GM12878 (cell line): ENCODE data around the gene NPAS4. TPM values are rescaled to one million over a fixed set of nuclear protein-coding genes. Genes with fewer than 3 reads are reported as not detected.

ENCODE experiments used
- ATF2 ChIP-seq: IDR thresholded peaks from 2 replicates; pipeline ENCODE4 v1.6.1; 2012; ENCODE audit warnings: low read length, inconsistent platforms
- CEBPB ChIP-seq, 2 experiments: fragments of 150-350 bp in 1 of 2; IDR thresholded peaks; 2 replicates each; pipeline ENCODE4 v1.6.1; 2012 to 2014; ENCODE audit warnings: low read depth in 2 of 2, low read length in 2 of 2, borderline replicate concordance in 1 of 2, inconsistent platforms in 1 of 2
- CHD4 ChIP-seq: fragments of 200-600 bp; sonication (generic); IDR thresholded peaks from 2 replicates; pipeline ENCODE4 v1.6.1; 2016; ENCODE audit warnings: mild to moderate bottlenecking
- CREB1 ChIP-seq: IDR thresholded peaks from 2 replicates; pipeline ENCODE4 v1.6.1; 2012; ENCODE audit warnings: low read depth, mild to moderate bottlenecking, inconsistent platforms
- CTCF ChIP-seq, 3 experiments: IDR thresholded peaks in 2 of 3; conservative IDR thresholded peaks in 1 of 3; 2 replicates each; pipeline ENCODE4 v1.5.1; 2011; ENCODE audit warnings: low read depth in 3 of 3, low read length in 3 of 3, mild to moderate bottlenecking in 3 of 3, control low read depth in 2 of 3, moderate library complexity in 2 of 3, inconsistent platforms in 1 of 3, mixed read lengths in 1 of 3; ENCODE audit not compliant: control insufficient read depth in 2 of 3, insufficient read depth in 1 of 3; ENCODE audit errors: extremely low read depth in 1 of 3
- MEF2A ChIP-seq: IDR thresholded peaks from 2 replicates; pipeline ENCODE4 v1.6.1; 2011; ENCODE audit warnings: low read depth, mild to moderate bottlenecking, low read length, moderate library complexity; ENCODE audit not compliant: insufficient read depth
- MEF2B ChIP-seq: fragments of 450-650 bp; IDR thresholded peaks from 2 replicates; pipeline ENCODE4 v1.6.1; 2018; ENCODE audit warnings: mild to moderate bottlenecking, moderate library complexity; ENCODE audit not compliant: partially characterized antibody, poor library complexity, severe bottlenecking
- MLLT1 ChIP-seq: fragments of 450-650 bp; IDR thresholded peaks from 2 replicates; pipeline ENCODE4 v1.6.1; 2016; ENCODE audit warnings: mild to moderate bottlenecking
- PAX5 ChIP-seq: IDR thresholded peaks from 2 replicates; pipeline ENCODE4 v1.6.1; 2011; ENCODE audit warnings: low read depth, low read length, borderline replicate concordance
- POU2F2 ChIP-seq: IDR thresholded peaks from 3 replicates; pipeline ENCODE4 v1.6.1; 2011; ENCODE audit warnings: low read depth, mild to moderate bottlenecking, low read length, borderline replicate concordance
- REST ChIP-seq: IDR thresholded peaks from 2 replicates; pipeline ENCODE4 v1.6.1; 2012; ENCODE audit warnings: mild to moderate bottlenecking, low read depth, low read length
- YY1 ChIP-seq: IDR thresholded peaks from 2 replicates; pipeline ENCODE4 v1.6.1; 2011; ENCODE audit warnings: low read depth, mild to moderate bottlenecking, low read length
- ZBTB4 ChIP-seq: fragments of 450-650 bp; formaldehyde crosslinking; IDR thresholded peaks from 2 replicates; pipeline ENCODE4 v1.4.0; 2022; ENCODE audit warnings: mild to moderate bottlenecking, moderate library complexity
- ZSCAN29 ChIP-seq: fragments of 450-650 bp; IDR thresholded peaks from 2 replicates; pipeline ENCODE4 v1.6.1; 2017; ENCODE audit warnings: mild to moderate bottlenecking, moderate library complexity
- polyA plus RNA-seq, 11 experiments: library from polyadenylated mRNA; depleted of rRNA in 4 of 11; unstranded in 6 of 11; stranded (reverse) in 5 of 11; fragments of >200 nt; fragmentation: Nextera tagmentation in 4 of 11; fragmentation: Illumina TruSeq in 1 of 11; extraction: Ambion mirVana in 4 of 11; extraction: Trizol in 1 of 11; gene quantifications; 1 replicate in 1 of 11; 2 replicates in 10 of 11; pipeline versions ENCODE4 v1.2.1 to v1.2.3, GENCODE V29; 2011 to 2016; ENCODE audit warnings: inconsistent platforms in 2 of 11, missing spikeins in 2 of 11, low read depth in 1 of 11
- total RNA-seq, 4 experiments: library from RNA; depleted of rRNA in 3 of 4; stranded (reverse); fragments of >200 nt in 3 of 4; fragmentation: Illumina TruSeq in 1 of 4; extraction: Trizol in 1 of 4; gene quantifications; 2 replicates each; pipeline versions ENCODE4 v1.2.1 to v1.2.3, GENCODE V29; 2013 to 2021

NPAS4 gene
- total and polyA plus RNA-seq, 10 of the 15 experiments (the other 5 are each of a cell fraction or from before 2014, with no cell fraction given) = 0.03 to 0.18 (median 0.06) TPM; not detected in 7

- 0 out of 2 replicates have a peak, but pooled peaks have one; percentile 31 for TF ChIP-seq ATF2
- peak; percentile 97 for TF ChIP-seq MEF2A
- TF ChIP-seq CTCF (IDR thresholded peaks at IDR 0.05 in 2 of 3, conservative IDR thresholded peaks at IDR 0.05 in 1 of 3; ENCODE audit: control insufficient read depth in 2 of 3, extremely low read depth in 1 of 3, insufficient read depth in 1 of 3, low read depth in 3 of 3, low read length in 3 of 3) = peak in 2 of 3 experiments; percentile 45 to 49; a peak in 4 of 6 replicates
- TF ChIP-seq CREB1 = no peak
- peak; percentile 45; the same call in 1 of the 2 replicates for TF ChIP-seq YY1
- TF ChIP-seq MLLT1 = no peak
- TF ChIP-seq MEF2B = peak; percentile 95
- TF ChIP-seq ZSCAN29 = no peak
- TF ChIP-seq PAX5 = 0 out of 2 replicates have a peak, but pooled peaks have one; percentile 7
- TF ChIP-seq CHD4 = no peak
- no peak for TF ChIP-seq CEBPB (IDR thresholded peaks at IDR 0.05; ENCODE audit: borderline replicate concordance in 1 of 2, low read depth in 2 of 2, low read length in 2 of 2)
- peak; percentile 96 for TF ChIP-seq REST
- TF ChIP-seq ZBTB4 (CRISPR knock-in tag) = no peak
- TF ChIP-seq POU2F2 = no peak
Measured at GRCh38 chr11:66418168-66418985, 2.5 kb upstream of the NPAS4 start (continued).
